ENCODE results near the gene RARB. TPM values are rescaled to one million over a fixed set of nuclear protein-coding genes. Genes with fewer than 3 reads are reported as not detected.

The RARB gene
- total and polyA plus RNA-seq, 3 donors from 2014 or later, result 0.63 to 1.5 (median 0.99) TPM

DNA sequence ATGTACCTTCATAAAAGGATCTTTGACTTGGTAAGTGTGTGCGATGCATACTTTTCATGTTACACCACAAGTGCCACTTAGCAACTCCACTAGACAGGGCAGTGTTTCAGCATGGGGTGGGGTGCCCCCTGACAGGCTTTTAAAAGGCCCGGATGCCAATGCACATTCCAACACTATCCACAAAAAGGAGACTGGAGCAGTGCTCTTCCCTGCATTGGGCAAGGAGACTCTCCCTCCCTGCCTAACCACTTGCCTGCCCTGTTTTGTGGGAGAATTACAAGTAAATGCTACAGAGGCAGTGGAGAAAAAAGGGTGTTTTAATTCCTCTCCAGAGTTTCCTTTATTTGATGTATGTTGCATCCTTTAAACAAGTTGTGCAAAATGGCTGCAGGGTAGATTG lies 1.7 kb upstream of the RARB start:
- 75 to 77% methylated on average over 2 of the region's 2 CpGs for WGBS, 2 donors
- no peak for DNase-seq
- Histone ChIP-seq H3K27me3 (no peaks in the 10 kb centered on the region), H3K36me3 (ENCODE audit: low read depth, missing control alignments) (no peaks in the 10 kb centered on the region), H3K27ac (no peak overlapping the region), H3K4me3 (no peak overlapping the region), H3K9me3 (no peaks in the 10 kb centered on the region), H3K4me1 (no peaks in the 10 kb centered on the region)
- TF ChIP-seq, protein P1, sequence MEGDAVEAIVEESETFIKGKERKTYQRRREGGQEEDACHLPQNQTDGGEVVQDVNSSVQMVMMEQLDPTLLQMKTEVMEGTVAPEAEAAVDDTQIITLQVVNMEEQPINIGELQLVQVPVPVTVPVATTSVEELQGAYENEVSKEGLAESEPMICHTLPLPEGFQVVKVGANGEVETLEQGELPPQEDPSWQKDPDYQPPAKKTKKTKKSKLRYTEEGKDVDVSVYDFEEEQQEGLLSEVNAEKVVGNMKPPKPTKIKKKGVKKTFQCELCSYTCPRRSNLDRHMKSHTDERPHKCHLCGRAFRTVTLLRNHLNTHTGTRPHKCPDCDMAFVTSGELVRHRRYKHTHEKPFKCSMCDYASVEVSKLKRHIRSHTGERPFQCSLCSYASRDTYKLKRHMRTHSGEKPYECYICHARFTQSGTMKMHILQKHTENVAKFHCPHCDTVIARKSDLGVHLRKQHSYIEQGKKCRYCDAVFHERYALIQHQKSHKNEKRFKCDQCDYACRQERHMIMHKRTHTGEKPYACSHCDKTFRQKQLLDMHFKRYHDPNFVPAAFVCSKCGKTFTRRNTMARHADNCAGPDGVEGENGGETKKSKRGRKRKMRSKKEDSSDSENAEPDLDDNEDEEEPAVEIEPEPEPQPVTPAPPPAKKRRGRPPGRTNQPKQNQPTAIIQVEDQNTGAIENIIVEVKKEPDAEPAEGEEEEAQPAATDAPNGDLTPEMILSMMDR (IDR thresholded peaks at IDR 0.05), result no peak
- intact Hi-C loops (cut with DNase I; ENCODE audit: low total_unique reads), result no loop called here

DNA sequence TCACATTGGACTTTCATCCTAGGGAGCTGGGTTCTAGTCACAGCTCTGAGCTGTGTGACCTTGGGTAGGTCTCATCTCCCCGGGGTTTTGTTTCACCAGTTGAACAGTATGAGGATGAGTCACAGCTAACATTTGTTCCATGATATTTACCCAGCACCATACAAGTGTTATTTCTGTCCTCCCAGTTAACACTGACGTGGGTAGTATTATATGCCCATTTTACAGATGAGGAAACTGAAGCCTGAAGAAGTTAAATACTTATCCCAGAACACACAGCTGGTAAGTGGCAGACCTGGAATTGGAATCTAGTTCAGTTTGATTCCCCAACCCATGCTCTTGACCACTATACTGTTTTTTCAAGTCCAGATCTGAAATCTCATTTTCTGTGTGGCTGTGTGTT lies 908 bp upstream of the RARB start:
- DNase-seq, result no peak
- Histone ChIP-seq H3K27ac (no peak overlapping the region), H3K9me3 (no peaks in the 10 kb centered on the region), H3K4me1 (no peaks in the 10 kb centered on the region), H3K36me3 (ENCODE audit: low read depth, missing control alignments) (no peaks in the 10 kb centered on the region), H3K27me3 (no peaks in the 10 kb centered on the region), H3K4me3 (peak overlapping the region in 1 of 2 donors; percentile 59)
- 50 to 65% methylated on average over 2 of the region's 2 CpGs for WGBS, 2 donors
- intact Hi-C loops (cut with DNase I; ENCODE audit: low total_unique reads), result no loop called here
- TF ChIP-seq, protein P1 (IDR thresholded peaks at IDR 0.05), result no peak
- no peak for TF ChIP-seq POLR2A (IDR thresholded peaks at IDR 0.05)

DNA sequence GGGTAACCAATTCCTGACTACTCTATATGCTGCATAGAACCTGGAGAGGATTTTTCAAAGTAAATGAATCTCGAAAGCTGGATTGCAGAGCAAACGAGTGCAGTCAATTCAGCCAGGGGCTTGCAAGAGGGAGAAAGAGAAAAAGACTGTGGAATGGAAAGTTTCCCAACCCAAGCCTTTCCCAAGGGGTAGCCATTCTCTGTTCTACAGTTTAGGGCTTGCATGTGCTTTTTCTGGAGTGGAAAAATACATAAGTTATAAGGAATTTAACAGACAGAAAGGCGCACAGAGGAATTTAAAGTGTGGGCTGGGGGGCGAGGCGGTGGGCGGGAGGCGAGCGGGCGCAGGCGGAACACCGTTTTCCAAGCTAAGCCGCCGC lies 511 bp upstream of the RARB start:
- no peak for DNase-seq
- no peaks in the 10 kb centered on the region for H3K36me3 ChIP-seq (ENCODE audit: low read depth, missing control alignments)
- TF ChIP-seq, protein P1 (IDR thresholded peaks at IDR 0.05), result no peak
- TF ChIP-seq POLR2A (IDR thresholded peaks at IDR 0.05), result no peak
- peak overlapping the region; percentile 46 to 59 for H3K4me3 ChIP-seq
- intact Hi-C loops (cut with DNase I; ENCODE audit: low total_unique reads), result no loop called here
- no peaks in the 10 kb centered on the region for H3K9me3 ChIP-seq
- no peaks in the 10 kb centered on the region for H3K27me3 ChIP-seq
- no peaks in the 10 kb centered on the region for H3K4me1 ChIP-seq
- WGBS, 2 donors, result 1% methylated on average over 13 of the region's 13 CpGs
- H3K27ac ChIP-seq, result no peak overlapping the region

DNA sequence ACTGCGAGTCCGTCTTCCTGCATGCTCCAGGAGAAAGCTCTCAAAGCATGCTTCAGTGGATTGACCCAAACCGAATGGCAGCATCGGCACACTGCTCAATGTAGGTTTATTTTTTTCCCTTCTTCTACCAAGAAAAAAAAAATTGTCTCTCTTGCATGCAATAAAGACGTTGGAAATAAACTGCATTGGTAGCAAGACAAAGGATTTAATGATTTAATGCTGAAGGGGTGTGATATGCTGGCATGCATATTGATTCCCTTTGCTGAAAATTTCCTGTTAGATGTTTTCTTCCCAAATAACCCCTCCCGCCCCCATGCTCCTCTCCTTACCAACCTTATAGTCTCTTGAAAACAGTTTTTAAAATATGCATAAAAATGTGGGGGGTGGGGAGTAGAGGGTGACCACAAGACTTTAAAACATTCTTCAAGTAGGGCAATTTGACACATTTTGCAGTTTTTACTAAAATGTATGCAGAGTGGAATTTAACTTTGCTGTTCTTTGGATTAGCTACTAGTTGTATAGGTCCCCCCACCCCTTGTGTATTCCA lies 799 bp downstream of the RARB start:
- intact Hi-C loops (cut with DNase I; ENCODE audit: low total_unique reads), result no loop called here
- no peak for DNase-seq
- no peaks in the 10 kb centered on the region for H3K27me3 ChIP-seq
- H3K27ac ChIP-seq, result no peak overlapping the region
- H3K4me1 ChIP-seq, result no peaks in the 10 kb centered on the region
- H3K4me3 ChIP-seq, result peak overlapping the region; percentile 46 to 59
- TF ChIP-seq POLR2A (IDR thresholded peaks at IDR 0.05), result no peak
- TF ChIP-seq, protein P1 (IDR thresholded peaks at IDR 0.05), result no peak
- no peaks in the 10 kb centered on the region for H3K36me3 ChIP-seq (ENCODE audit: low read depth, missing control alignments)
- no peaks in the 10 kb centered on the region for H3K9me3 ChIP-seq
- WGBS, 2 donors, result 8 to 26% methylated on average over 6 of the region's 6 CpGs
